Measurements from ENCODE around the gene TMEM273. TPM values are rescaled to one million over a fixed set of nuclear protein-coding genes. Genes with fewer than 3 reads are reported as not detected.

TMEM273 gene
- 10 to 100 TPM; 44.9 to 72.0 TPM for total RNA-seq

- Mint-ChIP-seq H3K4me3 (peak within 1 kb of the TSS; percentile 78), H3K27ac (peak within 1 kb of the TSS; percentile 80), H3K9me3 (ENCODE audit: low read depth) (no peaks in the 10 kb centered on the region), H3K4me1 (peaks cover 77% of the 10 kb centered on the region), H3K27me3 (no peaks in the 10 kb centered on the region), H3K36me3 (peaks cover 9% of the 10 kb centered on the region)
- peak; percentile 65 for ATAC-seq
- DNase-seq, result peak; percentile 81
- CTCF ChIA-PET, result interaction anchor here (1.0 to 2.0 kb wide), 3 partner anchors 10 to 532 kb away, joined by 3 to 5 read pairs (median 4); no protein-coding TSS in a partner anchor
These were observed at the start of gene TMEM273 for GRCh38 chr10:49187950-49188761. Gene TMEM273, minus strand, starts transcription at chr10:49188391. Its CDS starts 55 bp downstream, at chr10:49188336.

GRCh38 chr10:49237985-49238384, 49.8 kb upstream of the TMEM273 start:
- no peak for ATAC-seq
- no peaks in the 10 kb centered on the region for H3K4me1 Mint-ChIP-seq
- peaks cover 12% of the 10 kb centered on the region for H3K27me3 Mint-ChIP-seq
- no peak overlapping the region for H3K27ac Mint-ChIP-seq
- peaks cover 2% of the 10 kb centered on the region for H3K9me3 Mint-ChIP-seq (ENCODE audit: low read depth)
- DNase-seq, result no peak
- H3K4me3 Mint-ChIP-seq, result no peak overlapping the region
- CTCF ChIA-PET, result no interaction called here
- H3K36me3 Mint-ChIP-seq, result no peaks in the 10 kb centered on the region

- CTCF ChIA-PET, result no interaction called here
- H3K4me1 Mint-ChIP-seq, result no peaks in the 10 kb centered on the region
- peaks cover 28% of the 10 kb centered on the region for H3K27me3 Mint-ChIP-seq
- H3K4me3 Mint-ChIP-seq, result no peak overlapping the region
- no peaks in the 10 kb centered on the region for H3K36me3 Mint-ChIP-seq
- H3K27ac Mint-ChIP-seq, result no peak overlapping the region
- no peak for DNase-seq
- peaks cover 2% of the 10 kb centered on the region for H3K9me3 Mint-ChIP-seq (ENCODE audit: low read depth)
- no peak for ATAC-seq
These were observed 47.2 kb upstream of the TMEM273 start for GRCh38 chr10:49235392-49235791.

- no peaks in the 10 kb centered on the region for H3K4me1 Mint-ChIP-seq
- H3K27ac Mint-ChIP-seq, result no peak overlapping the region
- ATAC-seq, result no peak
- CTCF ChIA-PET, result no interaction called here
- H3K36me3 Mint-ChIP-seq, result no peaks in the 10 kb centered on the region
- H3K9me3 Mint-ChIP-seq (ENCODE audit: low read depth), result peaks cover 2% of the 10 kb centered on the region
- no peak overlapping the region for H3K4me3 Mint-ChIP-seq
- peaks cover 25% of the 10 kb centered on the region for H3K27me3 Mint-ChIP-seq
- no peak for DNase-seq
These were observed 43.1 kb upstream of the TMEM273 start for GRCh38 chr10:49231086-49231820.

- ATAC-seq (no peak), DNase-seq (no peak)
- H3K9me3 Mint-ChIP-seq (ENCODE audit: low read depth), result peaks cover 2% of the 10 kb centered on the region
- H3K4me3 Mint-ChIP-seq, result no peak overlapping the region
- CTCF ChIA-PET, result no interaction called here
- no peak overlapping the region for H3K27ac Mint-ChIP-seq
- H3K4me1 Mint-ChIP-seq, result no peaks in the 10 kb centered on the region
- H3K36me3 Mint-ChIP-seq, result no peaks in the 10 kb centered on the region
- H3K27me3 Mint-ChIP-seq, result peaks cover 20% of the 10 kb centered on the region
These were observed 41.8 kb upstream of the TMEM273 start for GRCh38 chr10:49230004-49230403.

- Mint-ChIP-seq H3K9me3 (ENCODE audit: low read depth) (no peaks in the 10 kb centered on the region), H3K4me3 (no peak overlapping the region), H3K36me3 (no peaks in the 10 kb centered on the region), H3K4me1 (no peaks in the 10 kb centered on the region), H3K27me3 (peaks cover 16% of the 10 kb centered on the region), H3K27ac (no peak overlapping the region)
- ATAC-seq (no peak), DNase-seq (no peak)
- CTCF ChIA-PET, result no interaction called here
These were observed 40.5 kb upstream of the TMEM273 start for GRCh38 chr10:49228677-49229076.

- no peaks in the 10 kb centered on the region for H3K4me1 Mint-ChIP-seq
- no peak overlapping the region for H3K27ac Mint-ChIP-seq
- peaks cover 12% of the 10 kb centered on the region for H3K27me3 Mint-ChIP-seq
- H3K36me3 Mint-ChIP-seq, result no peaks in the 10 kb centered on the region
- no peaks in the 10 kb centered on the region for H3K9me3 Mint-ChIP-seq (ENCODE audit: low read depth)
- no peak overlapping the region for H3K4me3 Mint-ChIP-seq
- CTCF ChIA-PET, result no interaction called here
- DNase-seq, result no peak
- no peak for ATAC-seq
These were observed 39.2 kb upstream of the TMEM273 start for GRCh38 chr10:49227406-49227805.

GRCh38 chr10:49226594-49226993, 38.4 kb upstream of the TMEM273 start:
- Mint-ChIP-seq H3K36me3 (no peaks in the 10 kb centered on the region), H3K4me3 (no peak overlapping the region), H3K9me3 (ENCODE audit: low read depth) (peaks cover 2% of the 10 kb centered on the region), H3K27ac (no peak overlapping the region), H3K27me3 (peaks cover 3% of the 10 kb centered on the region), H3K4me1 (no peaks in the 10 kb centered on the region)
- ATAC-seq (no peak), DNase-seq (no peak)
- CTCF ChIA-PET, result no interaction called here

GRCh38 chr10:49225218-49225876, 37.2 kb upstream of the TMEM273 start:
- DNase-seq (no peak), ATAC-seq (no peak)
- Mint-ChIP-seq H3K27me3 (peaks cover 2% of the 10 kb centered on the region), H3K4me1 (no peaks in the 10 kb centered on the region), H3K4me3 (no peak overlapping the region), H3K27ac (no peak overlapping the region), H3K36me3 (no peaks in the 10 kb centered on the region), H3K9me3 (ENCODE audit: low read depth) (peaks cover 2% of the 10 kb centered on the region)
- CTCF ChIA-PET, result no interaction called here

GRCh38 chr10:49223205-49223604, 35.0 kb upstream of the TMEM273 start:
- Mint-ChIP-seq H3K27ac (no peak overlapping the region), H3K27me3 (peaks cover 14% of the 10 kb centered on the region), H3K4me1 (no peaks in the 10 kb centered on the region), H3K4me3 (no peak overlapping the region), H3K9me3 (ENCODE audit: low read depth) (peaks cover 2% of the 10 kb centered on the region), H3K36me3 (no peaks in the 10 kb centered on the region)
- DNase-seq, result no peak
- CTCF ChIA-PET, result no interaction called here
- no peak for ATAC-seq

- no peak for ATAC-seq
- H3K36me3 Mint-ChIP-seq, result no peaks in the 10 kb centered on the region
- DNase-seq, result no peak
- CTCF ChIA-PET, result no interaction called here
- peaks cover 2% of the 10 kb centered on the region for H3K9me3 Mint-ChIP-seq (ENCODE audit: low read depth)
- H3K27ac Mint-ChIP-seq, result no peak overlapping the region
- no peak overlapping the region for H3K4me3 Mint-ChIP-seq
- peaks cover 2% of the 10 kb centered on the region for H3K4me1 Mint-ChIP-seq
- H3K27me3 Mint-ChIP-seq, result peaks cover 22% of the 10 kb centered on the region
These were observed 34.0 kb upstream of the TMEM273 start for GRCh38 chr10:49222170-49222569.

- DNase-seq (no peak), ATAC-seq (no peak)
- Mint-ChIP-seq H3K36me3 (peaks cover 1% of the 10 kb centered on the region), H3K9me3 (ENCODE audit: low read depth) (peaks cover 2% of the 10 kb centered on the region), H3K27ac (no peak overlapping the region), H3K27me3 (peaks cover 26% of the 10 kb centered on the region), H3K4me1 (peaks cover 2% of the 10 kb centered on the region), H3K4me3 (no peak overlapping the region)
- CTCF ChIA-PET, result no interaction called here
These were observed 32.5 kb upstream of the TMEM273 start for GRCh38 chr10:49220679-49221078.

GRCh38 chr10:49220031-49220430, 31.8 kb upstream of the TMEM273 start:
- H3K27ac Mint-ChIP-seq, result no peak overlapping the region
- H3K9me3 Mint-ChIP-seq (ENCODE audit: low read depth), result peaks cover 2% of the 10 kb centered on the region
- peaks cover 31% of the 10 kb centered on the region for H3K27me3 Mint-ChIP-seq
- DNase-seq (no peak), ATAC-seq (no peak)
- peaks cover 1% of the 10 kb centered on the region for H3K36me3 Mint-ChIP-seq
- CTCF ChIA-PET, result no interaction called here
- H3K4me1 Mint-ChIP-seq, result peaks cover 3% of the 10 kb centered on the region
- no peak overlapping the region for H3K4me3 Mint-ChIP-seq

Data from activated CD8-positive, alpha-beta memory T cell treated with anti-CD3 and anti-CD28 coated beads, Interleukin-2, amount 10 ng/mL, durations not matched to agents 7 days and 5 days (primary cell).